OCI-LY3 (cell line): ENCODE data around the gene TRANK1.

Experiments
- H2AFZ ChIP-seq: fragments of 200-600, 300-600 bp; shearing (Covaris generic); 2 replicates; pipeline ENCODE4 v1.6.0; 2014; ENCODE audit warnings: antibody characterized with exemption, low read depth, low read length
- H3K27ac ChIP-seq: fragments of 200-600, 300-600 bp; sonication (generic); 2 replicates; pipeline ENCODE4 v1.5.1; 2014; ENCODE audit warnings: mild to moderate bottlenecking, low read length, moderate library complexity, mixed read lengths
- H3K27me3 ChIP-seq: fragments of 200-600, 300-600 bp; sonication (generic); 2 replicates; pipeline ENCODE4 v1.6.1; 2014; ENCODE audit warnings: low read depth, low read length, mixed read lengths
- H3K36me3 ChIP-seq: fragments of 200-600, 300-600 bp; sonication (generic); replicated peaks from 2 replicates; pipeline ENCODE3; 2014; ENCODE audit warnings: low read depth, low read length, mixed read lengths
- H3K4me1 ChIP-seq: fragments of 300-600, 200-600 bp; sonication (generic); 2 replicates; pipeline ENCODE4 v1.6.1; 2014; ENCODE audit warnings: low read length, mixed read lengths
- H3K4me2 ChIP-seq: fragments of 200-600, 300-600 bp; sonication (generic); 2 replicates; pipeline ENCODE4 v1.6.1; 2014; ENCODE audit warnings: low read length, mixed read lengths
- H3K4me3 ChIP-seq: fragments of 300-600, 200-600 bp; sonication (generic); 2 replicates; pipeline ENCODE4 v1.5.1; 2014; ENCODE audit warnings: antibody characterized with exemption, mild to moderate bottlenecking, low read length, moderate library complexity
- H3K79me2 ChIP-seq: fragments of 300-600, 200-600 bp; shearing (Covaris generic); 2 replicates; pipeline ENCODE4 v1.6.1; 2014; ENCODE audit warnings: mild to moderate bottlenecking, low read length, mixed read lengths
- H3K9ac ChIP-seq: fragments of 300-600, 200-600 bp; shearing (Covaris generic); 2 replicates; pipeline ENCODE4 v1.6.0; 2014; ENCODE audit warnings: mild to moderate bottlenecking, low read length, moderate library complexity
- H3K9me3 ChIP-seq: fragments of 200-600, 300-600 bp; shearing (Covaris generic); 2 replicates; pipeline ENCODE4 v1.6.1; 2014; ENCODE audit warnings: low read length, mixed read lengths; ENCODE audit not compliant: insufficient read depth
- H4K20me1 ChIP-seq: fragments of 200-600, 300-600 bp; sonication (generic); 2 replicates; pipeline ENCODE4 v1.6.1; 2016; ENCODE audit warnings: low read length, mixed read lengths; ENCODE audit not compliant: insufficient read depth
- CTCF ChIP-seq: fragments of 200-600, 300-600 bp; sonication (generic); IDR thresholded peaks from 2 replicates; pipeline ENCODE4 v1.5.1; 2014; ENCODE audit warnings: antibody characterized with exemption, low read length, low read depth
- EZH2phosphoT487 ChIP-seq: fragments of 200-600 bp; shearing (Covaris generic); IDR thresholded peaks from 2 replicates; pipeline ENCODE4 v1.6.1; 2018; ENCODE audit warnings: antibody characterized with exemption, mixed run types, low read depth

Gene TRANK1

GRCh38 chr3:36969540-36970432 is 24.9 kb upstream of the TRANK1 start:
- no peak overlapping the region for H3K4me3 ChIP-seq
- peaks cover 35% of the 10 kb centered on the region for H3K4me1 ChIP-seq
- no peaks in the 10 kb centered on the region for H3K9me3 ChIP-seq
- TF ChIP-seq EZH2phosphoT487 (no peak), CTCF (no peak)
- H3K79me2 ChIP-seq, result no peaks in the 10 kb centered on the region
- H4K20me1 ChIP-seq, result no peaks in the 10 kb centered on the region
- H3K27me3 ChIP-seq, result no peaks in the 10 kb centered on the region
- no peak overlapping the region for H2AFZ ChIP-seq
- peak overlapping the region; percentile 59 for H3K27ac ChIP-seq
- H3K9ac ChIP-seq, result no peak overlapping the region
- no peaks in the 10 kb centered on the region for H3K36me3 ChIP-seq
- H3K4me2 ChIP-seq, result peak overlapping the region; percentile 66

- no peak for TF ChIP-seq EZH2phosphoT487
- H3K4me2 ChIP-seq, result 0 out of 2 replicates have a peak overlapping the region, but pooled peaks have one; percentile 16
Observed at GRCh38 chr3:36969085-36969484, 24.2 kb upstream of the TRANK1 start.

GRCh38 chr3:36965440-36965839 is 20.6 kb upstream of the TRANK1 start:
- H3K27ac ChIP-seq, result no peak overlapping the region
- no peak overlapping the region for H3K4me3 ChIP-seq
- no peaks in the 10 kb centered on the region for H3K9me3 ChIP-seq
- TF ChIP-seq CTCF, result no peak
- TF ChIP-seq EZH2phosphoT487, result no peak
- peaks cover 30% of the 10 kb centered on the region for H3K4me1 ChIP-seq
- H3K36me3 ChIP-seq, result no peaks in the 10 kb centered on the region
- no peaks in the 10 kb centered on the region for H3K27me3 ChIP-seq
- H2AFZ ChIP-seq, result no peak overlapping the region
- no peak overlapping the region for H3K9ac ChIP-seq
- no peaks in the 10 kb centered on the region for H3K79me2 ChIP-seq
- peak overlapping the region; percentile 5; the same call in 1 of the 2 replicates for H3K4me2 ChIP-seq
- H4K20me1 ChIP-seq, result no peaks in the 10 kb centered on the region

More at GRCh38 chr3:36969085-36969484, 24.2 kb upstream of the TRANK1 start:
- Histone ChIP-seq H3K27me3 (no peaks in the 10 kb centered on the region), H3K36me3 (no peaks in the 10 kb centered on the region), H3K4me1 (peaks cover 40% of the 10 kb centered on the region), H3K79me2 (no peaks in the 10 kb centered on the region), H2AFZ (no peak overlapping the region), H4K20me1 (no peaks in the 10 kb centered on the region), H3K9ac (no peak overlapping the region), H3K27ac (no peak overlapping the region), H3K9me3 (no peaks in the 10 kb centered on the region), H3K4me3 (no peak overlapping the region)

GRCh38 chr3:36964817-36965216 is 20.0 kb upstream of the TRANK1 start:
- Histone ChIP-seq H3K4me2 (peak overlapping the region; percentile 5; the same call in 1 of the 2 replicates), H3K9ac (no peak overlapping the region), H3K4me3 (no peak overlapping the region), H3K27ac (no peak overlapping the region), H3K36me3 (no peaks in the 10 kb centered on the region), H4K20me1 (no peaks in the 10 kb centered on the region), H3K27me3 (no peaks in the 10 kb centered on the region), H3K79me2 (no peaks in the 10 kb centered on the region), H3K9me3 (no peaks in the 10 kb centered on the region), H2AFZ (no peak overlapping the region), H3K4me1 (peaks cover 24% of the 10 kb centered on the region)
- no peak for TF ChIP-seq EZH2phosphoT487
- TF ChIP-seq CTCF, result no peak
